Cardiac fibroblast (primary cell): ENCODE measurements around the gene PSMB7.

Experiments used
- DNase-seq, 2 donors: peaks; one replicate each; pipeline versions ENCODE4 v3.0.0 to v3.0.0-alpha.2; 2010; ENCODE audit warnings: low read depth in 2 of 2
- H3K4me3 ChIP-seq, 2 donors: replicated peaks in 1 of 2; 1 replicate in 1 of 2; 2 replicates in 1 of 2; pipeline ENCODE4 v1.5.1; 2011; ENCODE audit warnings: low read depth in 2 of 2, low read length in 2 of 2, mild to moderate bottlenecking in 2 of 2, moderate library complexity in 1 of 2
- CTCF ChIP-seq: IDR thresholded peaks from one replicate; pipeline ENCODE4 v1.5.1; 2011; ENCODE audit warnings: low read depth, mild to moderate bottlenecking, low read length, inconsistent platforms

Gene PSMB7

GRCh38 chr9:124321416-124321815 lies 93.8 kb downstream of the PSMB7 start:
- TF ChIP-seq CTCF = no peak
- no peak overlapping the region for H3K4me3 ChIP-seq
- no peak for DNase-seq

- peak; percentile 95 for TF ChIP-seq CTCF
- peak; percentile 67 to 76 for DNase-seq
- H3K4me3 ChIP-seq = no peak overlapping the region
Observed at GRCh38 chr9:124320062-124320973, 94.9 kb downstream of the PSMB7 start.

- no peak overlapping the region for H3K4me3 ChIP-seq
- TF ChIP-seq CTCF = no peak
- no peak for DNase-seq
Observed at GRCh38 chr9:124315882-124316281, 99.4 kb downstream of the PSMB7 start.

- no peak for TF ChIP-seq CTCF
- DNase-seq = no peak
- H3K4me3 ChIP-seq = no peak overlapping the region
Observed at GRCh38 chr9:124313940-124314339, 101.3 kb downstream of the PSMB7 start.

- no peak for DNase-seq
- no peak overlapping the region for H3K4me3 ChIP-seq
- no peak for TF ChIP-seq CTCF
Observed at GRCh38 chr9:124312290-124313265, 102.7 kb downstream of the PSMB7 start.

- no peak for TF ChIP-seq CTCF
- no peak for DNase-seq
- H3K4me3 ChIP-seq = no peak overlapping the region
Observed at GRCh38 chr9:124311283-124311682, 104.0 kb downstream of the PSMB7 start.
